Lower lobe of right lung (tissue), 2 donors: ENCODE measurements around the gene CDKL4. TPM values are rescaled to one million over a fixed set of nuclear protein-coding genes. Genes with fewer than 3 reads are reported as not detected.

Experiments used
- ATAC-seq, 2 donors: fragments of 200-7000 bp; cut with Tn5 transposase; one replicate each; pipeline ENCODE4 v1.9.1; 2020 to 2022; ENCODE audit warnings: mild to moderate bottlenecking in 2 of 2, moderate library complexity in 2 of 2
- DNase-seq: peaks from one replicate; pipeline ENCODE4 v3.0.0-alpha.2; 2020
- H3K27ac ChIP-seq: fragments of 200-600 bp; one replicate; pipeline ENCODE4 v1.8.0; 2022
- H3K27me3 ChIP-seq: fragments of 200-600 bp; one replicate; pipeline ENCODE4 v1.8.0; 2022; ENCODE audit warnings: low read depth
- H3K36me3 ChIP-seq: fragments of 200-600 bp; one replicate; pipeline ENCODE4 v1.8.0; 2022; ENCODE audit warnings: mild to moderate bottlenecking
- H3K4me1 ChIP-seq: fragments of 200-600 bp; one replicate; pipeline ENCODE4 v1.8.0; 2022
- H3K4me3 ChIP-seq: fragments of 200-600 bp; one replicate; pipeline ENCODE4 v1.8.0; 2022; ENCODE audit warnings: mild to moderate bottlenecking
- H3K9me3 ChIP-seq: fragments of 200-600 bp; one replicate; pipeline ENCODE4 v1.8.0; 2022
- CTCF ChIP-seq: fragments of 200-600 bp; IDR thresholded peaks from one replicate; pipeline ENCODE4 v1.8.0; 2022; ENCODE audit warnings: antibody characterized with exemption, mild to moderate bottlenecking
- intact Hi-C: fragments of 100-400 bp; cut with DNase I; formaldehyde crosslinking; loops from one replicate; pipeline ENCODE4 v1.11.0; 2022
- total RNA-seq: library from RNA; stranded (reverse); fragmentation: NEBNext Ultra II Directional; extraction: Animal tissue kit (Norgen Biotek cat#: 25700); gene quantifications from one replicate; pipeline ENCODE4 v1.2.1, GENCODE V29; 2021
- donor health status: DM: no; HTN: yes; CAD: no; lungs with severe emphysema.

Gene CDKL4
- total RNA-seq, 1 donor from 2014 or later = 1.7 TPM

- no peaks in the 10 kb centered on the region for H3K9me3 ChIP-seq
- peaks cover 54% of the 10 kb centered on the region for H3K36me3 ChIP-seq
- no peaks in the 10 kb centered on the region for H3K27me3 ChIP-seq
- TF ChIP-seq CTCF = no peak
- H3K27ac ChIP-seq = no peak overlapping the region
- no peak for DNase-seq
- no peak for ATAC-seq
- H3K4me3 ChIP-seq = no peak overlapping the region
- H3K4me1 ChIP-seq = no peaks in the 10 kb centered on the region
- intact Hi-C loops = no loop called here
Measured at GRCh38 chr2:39264733-39265132, 21.0 kb upstream of the CDKL4 start.

- ATAC-seq (no peak), DNase-seq (no peak)
- Histone ChIP-seq H3K9me3 (no peaks in the 10 kb centered on the region), H3K4me3 (no peak overlapping the region), H3K36me3 (peaks cover 87% of the 10 kb centered on the region), H3K27ac (no peak overlapping the region), H3K4me1 (no peaks in the 10 kb centered on the region), H3K27me3 (no peaks in the 10 kb centered on the region)
- TF ChIP-seq CTCF = no peak
- intact Hi-C loops = no loop called here
Measured at GRCh38 chr2:39260087-39260486, 16.3 kb upstream of the CDKL4 start.

GRCh38 chr2:39256040-39256439, 12.3 kb upstream of the CDKL4 start:
- Histone ChIP-seq H3K9me3 (no peaks in the 10 kb centered on the region), H3K27me3 (no peaks in the 10 kb centered on the region), H3K36me3 (peaks cover 94% of the 10 kb centered on the region), H3K4me3 (no peak overlapping the region), H3K4me1 (no peaks in the 10 kb centered on the region), H3K27ac (no peak overlapping the region)
- DNase-seq = no peak
- TF ChIP-seq CTCF = no peak
- intact Hi-C loops = no loop called here
- ATAC-seq = no peak

GRCh38 chr2:39252888-39253518, 9.2 kb upstream of the CDKL4 start:
- H3K9me3 ChIP-seq = no peaks in the 10 kb centered on the region
- DNase-seq (no peak), ATAC-seq (no peak)
- intact Hi-C loops = no loop called here
- no peak overlapping the region for H3K27ac ChIP-seq
- H3K36me3 ChIP-seq = peaks cover 85% of the 10 kb centered on the region
- H3K4me1 ChIP-seq = no peaks in the 10 kb centered on the region
- no peaks in the 10 kb centered on the region for H3K27me3 ChIP-seq
- H3K4me3 ChIP-seq = no peak overlapping the region
- TF ChIP-seq CTCF = no peak

- H3K27ac ChIP-seq = no peak overlapping the region
- no peaks in the 10 kb centered on the region for H3K4me1 ChIP-seq
- H3K4me3 ChIP-seq = no peak overlapping the region
- intact Hi-C loops = no loop called here
- DNase-seq = no peak
- peaks cover 36% of the 10 kb centered on the region for H3K36me3 ChIP-seq
- TF ChIP-seq CTCF = no peak
- no peaks in the 10 kb centered on the region for H3K27me3 ChIP-seq
- no peak for ATAC-seq
- no peaks in the 10 kb centered on the region for H3K9me3 ChIP-seq
Measured at GRCh38 chr2:39247512-39248043, 3.8 kb upstream of the CDKL4 start.
